ENCODE results near the gene MAN2A2. TPM values are rescaled to one million over a fixed set of nuclear protein-coding genes. Genes with fewer than 3 reads are reported as not detected.
A peak's percentile ranks its signal among the peaks of the same experiment; 100 is the strongest.

MAN2A2 gene
- total RNA-seq, 2 experiments from 2014 or later, result 108 to 111 TPM

- no peak for DNase-seq
- Mint-ChIP-seq H3K27me3 (no peaks in the 10 kb centered on the region), H3K4me3 (no peak overlapping the region), H3K9me3 (no peaks in the 10 kb centered on the region), H3K36me3 (peaks cover 17% of the 10 kb centered on the region), H3K27ac (no peak overlapping the region), H3K4me1 (peaks cover 2% of the 10 kb centered on the region)
- POLR2A ChIA-PET, result interaction anchor here (0.7 to 1.7 kb wide), 5 partner anchors 10 to 207 kb away, joined by 3 to 5 read pairs (median 4); partner anchors contain the start of genes HDDC3 and RCCD1
- ATAC-seq (ENCODE audit: low read depth), result no peak
These were observed 39.4 kb downstream of the MAN2A2 start for GRCh38 chr15:90942354-90943120.

- H3K4me3 Mint-ChIP-seq, result no peak overlapping the region
- H3K9me3 Mint-ChIP-seq, result no peaks in the 10 kb centered on the region
- peaks cover 2% of the 10 kb centered on the region for H3K4me1 Mint-ChIP-seq
- DNase-seq (no peak), ATAC-seq (ENCODE audit: low read depth) (no peak)
- no peak overlapping the region for H3K27ac Mint-ChIP-seq
- H3K36me3 Mint-ChIP-seq, result peaks cover 21% of the 10 kb centered on the region
- H3K27me3 Mint-ChIP-seq, result no peaks in the 10 kb centered on the region
- POLR2A ChIA-PET, result interaction anchor here (1.1 to 2.5 kb wide), 2 partner anchors 10 kb away, joined by 4 to 8 read pairs; partner anchors contain the start of gene UNC45A
These were observed 42.0 kb downstream of the MAN2A2 start for GRCh38 chr15:90945091-90945490.

- no peak overlapping the region for H3K27ac Mint-ChIP-seq
- no peak overlapping the region for H3K4me3 Mint-ChIP-seq
- H3K4me1 Mint-ChIP-seq, result peaks cover 2% of the 10 kb centered on the region
- DNase-seq (no peak), ATAC-seq (ENCODE audit: low read depth) (no peak)
- no peaks in the 10 kb centered on the region for H3K27me3 Mint-ChIP-seq
- POLR2A ChIA-PET, result interaction anchor here (0.6 to 2.5 kb wide), 4 partner anchors 8 to 95 kb away, joined by 3 to 8 read pairs (median 3); partner anchors contain the start of genes RCCD1 and UNC45A
- H3K9me3 Mint-ChIP-seq, result no peaks in the 10 kb centered on the region
- peaks cover 19% of the 10 kb centered on the region for H3K36me3 Mint-ChIP-seq
These were observed 43.4 kb downstream of the MAN2A2 start for GRCh38 chr15:90946538-90946937.

- Mint-ChIP-seq H3K36me3 (peaks cover 21% of the 10 kb centered on the region), H3K9me3 (no peaks in the 10 kb centered on the region), H3K4me3 (no peak overlapping the region), H3K27me3 (no peaks in the 10 kb centered on the region), H3K27ac (no peak overlapping the region), H3K4me1 (peaks cover under 1% of the 10 kb centered on the region)
- POLR2A ChIA-PET, result interaction anchor here (1.1 to 2.5 kb wide), 3 partner anchors 8 to 12 kb away, joined by 3 to 8 read pairs (median 3); partner anchors contain the start of genes RCCD1 and UNC45A
- DNase-seq, result no peak
- no peak for ATAC-seq (ENCODE audit: low read depth)
These were observed 44.0 kb downstream of the MAN2A2 start for GRCh38 chr15:90946941-90947576.

GRCh38 chr15:90947577-90948357 is 44.7 kb downstream of the MAN2A2 start:
- Mint-ChIP-seq H3K9me3 (no peaks in the 10 kb centered on the region), H3K4me1 (no peaks in the 10 kb centered on the region), H3K27me3 (no peaks in the 10 kb centered on the region), H3K36me3 (peaks cover 22% of the 10 kb centered on the region), H3K4me3 (no peak overlapping the region), H3K27ac (no peak overlapping the region)
- DNase-seq (no peak), ATAC-seq (ENCODE audit: low read depth) (no peak)
- POLR2A ChIA-PET, result interaction anchor here (1.2 to 2.5 kb wide), 2 partner anchors 13 kb away, joined by 5 to 8 read pairs; partner anchors contain the start of gene UNC45A

GRCh38 chr15:90948506-90948905 is 45.4 kb downstream of the MAN2A2 start:
- ATAC-seq (ENCODE audit: low read depth), result no peak
- no peak overlapping the region for H3K27ac Mint-ChIP-seq
- no peaks in the 10 kb centered on the region for H3K4me1 Mint-ChIP-seq
- POLR2A ChIA-PET, result interaction anchor here (0.8 to 1.2 kb wide), 2 partner anchors 10 to 14 kb away, joined by 5 read pairs; partner anchors contain the start of gene UNC45A
- no peak for DNase-seq
- no peaks in the 10 kb centered on the region for H3K27me3 Mint-ChIP-seq
- H3K36me3 Mint-ChIP-seq, result peaks cover 21% of the 10 kb centered on the region
- no peak overlapping the region for H3K4me3 Mint-ChIP-seq
- no peaks in the 10 kb centered on the region for H3K9me3 Mint-ChIP-seq

- no peaks in the 10 kb centered on the region for H3K9me3 Mint-ChIP-seq
- no peaks in the 10 kb centered on the region for H3K27me3 Mint-ChIP-seq
- POLR2A ChIA-PET, result no interaction called here
- peaks cover 3% of the 10 kb centered on the region for H3K4me1 Mint-ChIP-seq
- H3K27ac Mint-ChIP-seq, result no peak overlapping the region
- no peak overlapping the region for H3K4me3 Mint-ChIP-seq
- peaks cover 21% of the 10 kb centered on the region for H3K36me3 Mint-ChIP-seq
- ATAC-seq (ENCODE audit: low read depth) (no peak), DNase-seq (no peak)
These were observed 47.0 kb downstream of the MAN2A2 start for GRCh38 chr15:90949979-90950675.

GRCh38 chr15:90950676-90951075 is 47.6 kb downstream of the MAN2A2 start:
- Mint-ChIP-seq H3K27ac (no peak overlapping the region), H3K27me3 (no peaks in the 10 kb centered on the region), H3K36me3 (peaks cover 21% of the 10 kb centered on the region), H3K9me3 (no peaks in the 10 kb centered on the region), H3K4me1 (peaks cover 3% of the 10 kb centered on the region), H3K4me3 (no peak overlapping the region)
- DNase-seq (no peak), ATAC-seq (ENCODE audit: low read depth) (no peak)
- POLR2A ChIA-PET, result no interaction called here

GRCh38 chr15:90952901-90953677 is 50.0 kb downstream of the MAN2A2 start:
- H3K4me1 Mint-ChIP-seq, result peaks cover 12% of the 10 kb centered on the region
- peaks cover 23% of the 10 kb centered on the region for H3K36me3 Mint-ChIP-seq
- H3K27ac Mint-ChIP-seq, result peak overlapping the region; percentile 42
- ATAC-seq (ENCODE audit: low read depth) (no peak), DNase-seq (no peak)
- no peaks in the 10 kb centered on the region for H3K9me3 Mint-ChIP-seq
- no peak overlapping the region for H3K4me3 Mint-ChIP-seq
- no peaks in the 10 kb centered on the region for H3K27me3 Mint-ChIP-seq
- POLR2A ChIA-PET, result interaction anchor here (2.0 to 4.9 kb wide), 3 partner anchors 18 to 68 kb away, joined by 10 to 55 read pairs (median 40); partner anchors contain the start of genes HDDC3, UNC45A and VPS33B

- no peak for ATAC-seq (ENCODE audit: low read depth)
These were observed 51.0 kb downstream of the MAN2A2 start for GRCh38 chr15:90953947-90954711.

More at GRCh38 chr15:90953947-90954711, 51.0 kb downstream of the MAN2A2 start:
- Mint-ChIP-seq H3K27me3 (no peaks in the 10 kb centered on the region), H3K4me3 (peak overlapping the region; percentile 86), H3K27ac (peak overlapping the region; percentile 94), H3K9me3 (no peaks in the 10 kb centered on the region), H3K36me3 (peaks cover 19% of the 10 kb centered on the region), H3K4me1 (peaks cover 12% of the 10 kb centered on the region)
- DNase-seq, result no peak
- POLR2A ChIA-PET, result interaction anchor here (0.6 to 4.9 kb wide), 16 partner anchors 11 to 561 kb away, joined by 3 to 55 read pairs (median 5); partner anchors contain the start of genes BLM, HDDC3, MAN2A2 and PRC1

Data from activated naive CD8-positive, alpha-beta T cell treated with anti-CD3 and anti-CD28 coated beads, Interleukin-2, amount 10 ng/mL, durations not matched to agents 7 days and 5 days (primary cell).